Calu3 (cell line): ENCODE results near the gene MMAA. TPM values are rescaled to one million over a fixed set of nuclear protein-coding genes. Genes with fewer than 3 reads are reported as not detected.

ENCODE experiments used
- BruUV-seq: library from RNA; stranded (reverse); fragments of 400-500 nt; replicated peaks from 2 replicates; lab custom pipeline; 2021; lab: Mats Ljungman, UMichigan
- CTCF ChIA-PET: fragments of 300-600 bp; sonication (Branson Sonifier 250); formaldehyde crosslinking; loops from one replicate; lab custom pipeline; 2022; ENCODE audit warnings: antibody characterized with exemption; lab: Charles Lee
- DNase-seq: peaks from one replicate; pipeline ENCODE4 v3.0.0; 2022
- H3K27ac Mint-ChIP-seq: one replicate; pipeline ENCODE4 v1.8.0; 2022; ENCODE audit warnings: mixed read lengths; ENCODE audit not compliant: unreplicated experiment
- H3K27me3 Mint-ChIP-seq: one replicate; pipeline ENCODE4 v1.8.0; 2022; ENCODE audit warnings: mixed read lengths; ENCODE audit not compliant: unreplicated experiment
- H3K36me3 Mint-ChIP-seq: one replicate; pipeline ENCODE4 v1.8.0; 2022; ENCODE audit warnings: mild to moderate bottlenecking, moderate library complexity, mixed read lengths; ENCODE audit not compliant: insufficient read depth, unreplicated experiment
- H3K4me1 Mint-ChIP-seq: one replicate; pipeline ENCODE4 v1.8.0; 2022; ENCODE audit warnings: mild to moderate bottlenecking, low read depth, mixed read lengths; ENCODE audit not compliant: unreplicated experiment
- H3K4me3 Mint-ChIP-seq: one replicate; pipeline ENCODE4 v1.8.0; 2022; ENCODE audit warnings: mild to moderate bottlenecking, low read depth, moderate library complexity, mixed read lengths; ENCODE audit not compliant: unreplicated experiment
- H3K9me3 Mint-ChIP-seq: one replicate; pipeline ENCODE4 v1.8.0; 2022; ENCODE audit warnings: low read depth, mixed read lengths; ENCODE audit not compliant: unreplicated experiment
- CTCF ChIP-seq: fragments of 200-600 bp; IDR thresholded peaks from one replicate; pipeline ENCODE4 v1.8.0; 2022; ENCODE audit warnings: antibody characterized with exemption; ENCODE audit not compliant: unreplicated experiment
- intact Hi-C: fragments of 100-400 bp; cut with micrococcal nuclease; formaldehyde crosslinking; loops from one replicate; pipeline ENCODE4 v1.10.0; 2022; ENCODE audit not compliant: unreplicated experiment
- total RNA-seq: library from RNA; stranded (reverse); gene quantifications from 2 replicates; pipeline ENCODE4 v1.2.3, GENCODE V29; 2022

MMAA gene
- total RNA-seq, 1 experiment from 2014 or later, result 5.0 TPM

GRCh38 chr4:145660064-145660463 is 40.9 kb downstream of the MMAA start:
- CTCF ChIA-PET, result no interaction called here
- H3K27ac Mint-ChIP-seq, result no peak overlapping the region
- no peaks in the 10 kb centered on the region for H3K4me1 Mint-ChIP-seq
- no peak overlapping the region for H3K4me3 Mint-ChIP-seq
- no peak for DNase-seq
- no peaks in the 10 kb centered on the region for H3K27me3 Mint-ChIP-seq
- intact Hi-C loops, result no loop called here
- BruUV-seq, result no TSS peak
- TF ChIP-seq CTCF, result no peak
- H3K9me3 Mint-ChIP-seq, result no peaks in the 10 kb centered on the region
- H3K36me3 Mint-ChIP-seq, result no peaks in the 10 kb centered on the region

GRCh38 chr4:145663194-145663593 is 44.0 kb downstream of the MMAA start:
- H3K4me1 Mint-ChIP-seq, result no peaks in the 10 kb centered on the region
- no peaks in the 10 kb centered on the region for H3K36me3 Mint-ChIP-seq
- intact Hi-C loops, result no loop called here
- H3K4me3 Mint-ChIP-seq, result no peak overlapping the region
- TF ChIP-seq CTCF, result no peak
- no TSS peak for BruUV-seq
- H3K9me3 Mint-ChIP-seq, result no peaks in the 10 kb centered on the region
- no peak for DNase-seq
- no peaks in the 10 kb centered on the region for H3K27me3 Mint-ChIP-seq
- CTCF ChIA-PET, result interaction anchor here (0.9 kb wide), 1 partner anchor 17 kb away, joined by 3 read pairs; the partner anchor contains the start of gene C4orf51
- H3K27ac Mint-ChIP-seq, result no peak overlapping the region

- Mint-ChIP-seq H3K4me1 (no peaks in the 10 kb centered on the region), H3K27me3 (no peaks in the 10 kb centered on the region), H3K27ac (no peak overlapping the region), H3K4me3 (no peak overlapping the region), H3K36me3 (no peaks in the 10 kb centered on the region), H3K9me3 (no peaks in the 10 kb centered on the region)
- no peak for DNase-seq
- no peak for TF ChIP-seq CTCF
- CTCF ChIA-PET, result no interaction called here
- BruUV-seq, result no TSS peak
- intact Hi-C loops, result no loop called here
These were observed 46.6 kb downstream of the MMAA start for GRCh38 chr4:145665773-145666172.

- H3K4me1 Mint-ChIP-seq, result no peaks in the 10 kb centered on the region
- TF ChIP-seq CTCF, result no peak
- BruUV-seq, result no TSS peak
- no peak overlapping the region for H3K27ac Mint-ChIP-seq
- H3K36me3 Mint-ChIP-seq, result no peaks in the 10 kb centered on the region
- intact Hi-C loops, result no loop called here
- H3K4me3 Mint-ChIP-seq, result no peak overlapping the region
- H3K27me3 Mint-ChIP-seq, result no peaks in the 10 kb centered on the region
- CTCF ChIA-PET, result no interaction called here
- no peak for DNase-seq
- H3K9me3 Mint-ChIP-seq, result no peaks in the 10 kb centered on the region
These were observed 51.2 kb downstream of the MMAA start for GRCh38 chr4:145670422-145670821.
